Activated T-helper 2 cell treated with anti-CD3 and anti-CD28 coated beads, Interferon-gamma antibody, Interleukin-2, Interleukin-4, amounts not matched to agents 10 μg/mL and 5 μg/mL and 100 μg/mL, durations not matched to agents 14 hours and 24 hours and 36 hours (primary cell): ENCODE data around the gene C19orf33. TPM values are rescaled to one million over a fixed set of nuclear protein-coding genes. Genes with fewer than 3 reads are reported as not detected.

Source experiments
- DNase-seq: peaks from one replicate; pipeline ENCODE4 v3.0.0; 2021; ENCODE audit warnings: low spot score
- H3K27ac Mint-ChIP-seq: one replicate; pipeline ENCODE4 v1.8.0; 2021; ENCODE audit warnings: mixed read lengths
- H3K27me3 Mint-ChIP-seq: one replicate; pipeline ENCODE4 v1.8.0; 2021; ENCODE audit warnings: low read depth, mixed read lengths
- H3K36me3 Mint-ChIP-seq: one replicate; pipeline ENCODE4 v1.8.0; 2021; ENCODE audit warnings: low read depth, mixed read lengths
- H3K4me1 Mint-ChIP-seq: one replicate; pipeline ENCODE4 v1.8.0; 2021; ENCODE audit warnings: low read depth, mixed read lengths
- H3K4me3 Mint-ChIP-seq: one replicate; pipeline ENCODE4 v1.8.0; 2021; ENCODE audit warnings: low read depth, mild to moderate bottlenecking, moderate library complexity, mixed read lengths
- H3K9me3 Mint-ChIP-seq: one replicate; pipeline ENCODE4 v1.8.0; 2021; ENCODE audit warnings: mixed read lengths
- intact Hi-C: fragments of 100-400 bp; cut with micrococcal nuclease; formaldehyde crosslinking; loops from one replicate; pipeline ENCODE4 v1.15.1; 2023
- total RNA-seq: library from RNA; stranded (reverse); gene quantifications from 2 replicates; pipeline ENCODE4 v1.2.3, GENCODE V29; 2022

C19orf33 gene
- total RNA-seq, 1 donor from 2014 or later: 2.0 TPM

DNA sequence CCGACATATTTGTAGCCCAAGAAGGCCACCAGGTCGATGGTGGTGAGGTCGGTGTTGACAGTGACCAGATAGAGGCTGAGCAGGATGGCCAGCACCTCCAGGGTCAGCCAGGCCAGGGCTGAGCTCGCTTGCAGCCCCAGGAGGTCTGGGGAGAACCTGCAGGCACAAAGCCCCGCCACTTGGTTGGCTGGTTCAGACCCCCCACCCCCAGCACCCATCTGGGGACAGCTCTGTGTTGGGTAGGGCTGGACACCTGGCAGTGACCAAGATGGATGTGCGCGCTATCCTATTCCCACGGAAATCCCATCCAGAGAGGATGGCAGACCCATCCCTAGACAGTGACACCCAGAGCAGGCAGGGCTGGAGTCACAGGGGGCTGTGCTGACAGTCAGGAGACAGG is 3.5 kb downstream of the C19orf33 start:
- Mint-ChIP-seq H3K4me1 (peaks cover 3% of the 10 kb centered on the region), H3K9me3 (no peaks in the 10 kb centered on the region), H3K27me3 (no peaks in the 10 kb centered on the region), H3K27ac (no peak overlapping the region), H3K36me3 (peaks cover 35% of the 10 kb centered on the region), H3K4me3 (no peak overlapping the region)
- intact Hi-C loops: no loop called here
- no peak for DNase-seq

GRCh38 chr19:38308006-38308766 is 4.1 kb downstream of the C19orf33 start:
- Mint-ChIP-seq H3K9me3 (no peaks in the 10 kb centered on the region), H3K27me3 (no peaks in the 10 kb centered on the region), H3K36me3 (peaks cover 33% of the 10 kb centered on the region), H3K4me3 (no peak overlapping the region), H3K27ac (no peak overlapping the region), H3K4me1 (peaks cover 3% of the 10 kb centered on the region)
- DNase-seq: no peak
- intact Hi-C loops: no loop called here

- H3K27ac Mint-ChIP-seq: no peak overlapping the region
- H3K36me3 Mint-ChIP-seq: peaks cover 38% of the 10 kb centered on the region
- H3K4me1 Mint-ChIP-seq: peaks cover 8% of the 10 kb centered on the region
- H3K4me3 Mint-ChIP-seq: no peak overlapping the region
- DNase-seq: no peak
- intact Hi-C loops: no loop called here
- no peaks in the 10 kb centered on the region for H3K9me3 Mint-ChIP-seq
- no peaks in the 10 kb centered on the region for H3K27me3 Mint-ChIP-seq
Measured at GRCh38 chr19:38308926-38309614, 5.0 kb downstream of the C19orf33 start.

DNA sequence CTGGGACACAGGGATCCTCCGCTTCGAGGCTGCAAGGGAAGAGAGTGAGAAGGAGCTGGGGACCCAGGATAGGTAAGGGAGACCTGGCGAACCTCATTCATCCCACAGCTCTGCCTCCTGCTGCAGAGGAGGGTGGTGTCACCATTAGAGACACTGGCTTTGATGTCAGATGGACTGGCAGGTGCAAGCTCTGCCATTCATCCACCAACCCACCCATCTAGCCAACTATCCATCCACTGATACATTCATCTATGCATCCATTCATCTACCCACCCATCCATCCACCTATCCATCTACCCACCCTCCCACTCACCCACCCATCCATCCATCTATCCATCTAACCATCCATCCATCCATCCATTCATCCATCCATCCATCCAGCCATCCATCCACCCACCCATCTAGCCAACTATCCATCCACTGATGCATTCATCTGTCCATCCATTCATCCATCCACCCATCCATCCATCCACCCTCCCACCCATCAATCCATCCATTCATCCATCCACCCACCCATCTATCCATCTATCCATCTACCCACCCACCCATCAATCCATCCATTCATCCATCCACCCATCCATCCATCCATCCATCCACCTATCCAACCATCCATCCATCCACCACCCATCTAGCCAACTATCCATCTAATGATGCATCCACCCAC is 5.7 kb downstream of the C19orf33 start:
- intact Hi-C loops: no loop called here
- Mint-ChIP-seq H3K4me1 (peaks cover 8% of the 10 kb centered on the region), H3K4me3 (no peak overlapping the region), H3K27ac (no peak overlapping the region), H3K36me3 (peaks cover 36% of the 10 kb centered on the region), H3K9me3 (no peaks in the 10 kb centered on the region), H3K27me3 (no peaks in the 10 kb centered on the region)
- DNase-seq: no peak

- Mint-ChIP-seq H3K36me3 (peaks cover 33% of the 10 kb centered on the region), H3K27me3 (no peaks in the 10 kb centered on the region)
Measured at GRCh38 chr19:38310279-38310670, 6.2 kb downstream of the C19orf33 start.

DNA sequence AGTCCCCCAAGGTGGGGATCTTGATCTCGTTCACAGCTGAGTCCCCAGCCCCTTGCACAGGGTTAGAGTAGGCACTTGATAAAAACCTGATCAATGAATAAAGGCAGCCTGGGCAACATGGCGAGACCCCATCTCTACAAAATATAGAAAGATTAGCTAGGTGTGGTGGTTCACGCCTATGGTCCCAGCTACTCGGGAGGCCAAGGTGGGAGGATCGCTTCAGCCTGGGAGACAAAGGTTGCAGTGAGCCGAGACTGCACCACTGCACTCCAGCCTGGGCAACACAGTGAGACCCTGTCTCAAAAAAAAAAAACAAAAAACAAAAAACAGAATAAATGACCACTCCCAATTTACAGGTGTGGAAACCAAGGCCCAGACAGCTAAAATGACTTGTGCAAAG is 6.9 kb downstream of the C19orf33 start:
- H3K4me3 Mint-ChIP-seq: no peak overlapping the region
- intact Hi-C loops: no loop called here
- H3K27me3 Mint-ChIP-seq: no peaks in the 10 kb centered on the region
- H3K27ac Mint-ChIP-seq: no peak overlapping the region
- H3K4me1 Mint-ChIP-seq: peaks cover 11% of the 10 kb centered on the region
- H3K9me3 Mint-ChIP-seq: no peaks in the 10 kb centered on the region
- DNase-seq: no peak
- peaks cover 33% of the 10 kb centered on the region for H3K36me3 Mint-ChIP-seq

More at GRCh38 chr19:38310279-38310670, 6.2 kb downstream of the C19orf33 start:
- Mint-ChIP-seq H3K4me3 (no peak overlapping the region), H3K9me3 (no peaks in the 10 kb centered on the region), H3K27ac (no peak overlapping the region), H3K4me1 (peaks cover 10% of the 10 kb centered on the region)
- DNase-seq: no peak
- intact Hi-C loops: no loop called here

GRCh38 chr19:38315657-38316476 is 11.8 kb downstream of the C19orf33 start, which contains the start of gene YIF1B:
TSS of gene YIF1B (minus strand) at chr19:38315947. CDS start at chr19:38315917, 30 bp downstream.
- Mint-ChIP-seq H3K9me3 (no peaks in the 10 kb centered on the region), H3K4me1 (peaks cover 41% of the 10 kb centered on the region), H3K27ac (peak within 1 kb of the TSS; percentile 90), H3K27me3 (no peaks in the 10 kb centered on the region), H3K36me3 (peaks cover 10% of the 10 kb centered on the region), H3K4me3 (peak within 1 kb of the TSS; percentile 93)
- intact Hi-C loops: loop anchor here (1.0 to 5.0 kb wide), 6 partner anchors 20 to 536 kb away; partner anchors contain the start of genes EIF3K, MAP4K1, PSMD8 and SPINT2
- peak; percentile 94 for DNase-seq

DNA sequence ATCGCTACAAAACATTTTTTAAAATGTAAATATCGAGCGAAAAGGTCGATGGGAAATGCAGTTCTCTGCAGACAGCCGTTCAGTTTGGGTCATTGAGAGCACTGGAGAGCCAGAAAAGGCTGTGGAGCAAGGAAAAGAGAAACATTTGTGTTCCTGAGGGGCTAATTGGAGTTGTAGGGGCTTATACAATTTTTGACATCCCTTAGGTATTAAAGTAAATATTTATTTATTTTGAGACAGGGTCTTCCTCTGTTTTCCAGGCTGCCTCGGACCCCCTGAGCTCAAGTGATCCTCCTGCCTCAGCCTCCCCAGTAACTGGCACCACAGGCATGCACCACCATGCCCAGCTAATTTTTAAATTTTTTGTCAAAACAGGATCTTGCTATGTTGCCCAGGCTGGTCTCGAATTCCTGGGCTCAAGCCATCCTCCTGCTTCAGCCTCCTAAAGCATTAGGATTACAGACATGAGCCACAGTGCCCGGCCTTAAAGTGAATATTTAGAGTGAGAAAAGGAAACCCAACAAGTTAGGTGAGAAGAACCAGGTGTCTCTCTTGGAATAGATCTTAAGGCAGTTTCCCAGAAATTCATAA is 12.5 kb downstream of the C19orf33 start:
- Mint-ChIP-seq H3K27me3 (no peaks in the 10 kb centered on the region), H3K36me3 (peaks cover 17% of the 10 kb centered on the region), H3K4me1 (peaks cover 47% of the 10 kb centered on the region), H3K4me3 (peak overlapping the region; percentile 84), H3K9me3 (no peaks in the 10 kb centered on the region), H3K27ac (peak overlapping the region; percentile 89)
- intact Hi-C loops: loop anchor here (1.0 to 5.0 kb wide), 6 partner anchors 20 to 536 kb away; partner anchors contain the start of genes EIF3K, MAP4K1, PSMD8 and SPINT2
- no peak for DNase-seq

DNA sequence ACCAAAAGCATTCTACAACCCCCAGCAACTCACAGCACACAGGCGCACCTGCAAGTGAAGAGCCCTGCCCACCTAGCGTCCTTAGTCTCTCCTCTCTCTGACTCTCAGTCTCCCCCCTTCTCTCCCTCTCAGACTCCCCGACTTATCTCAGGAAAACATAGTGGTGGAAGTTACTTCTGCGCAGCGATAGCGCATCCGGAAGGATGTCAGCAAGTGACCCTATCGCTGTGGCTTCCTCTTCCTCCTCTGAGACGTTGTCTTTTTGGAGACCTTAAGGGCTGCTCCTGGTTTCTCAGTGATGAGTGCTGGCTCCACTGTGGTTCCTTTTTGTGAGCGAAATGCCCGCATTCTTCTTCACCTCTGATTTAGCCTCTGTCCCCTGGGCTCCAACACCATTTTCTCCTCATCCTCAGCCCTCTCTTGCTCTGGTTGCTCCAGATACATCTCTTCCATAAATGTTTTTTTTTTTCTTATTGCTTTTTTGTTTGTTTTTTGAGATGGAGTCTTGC is 13.1 kb downstream of the C19orf33 start:
- Mint-ChIP-seq H3K9me3 (no peaks in the 10 kb centered on the region), H3K4me1 (peaks cover 53% of the 10 kb centered on the region), H3K4me3 (peak overlapping the region; percentile 84), H3K36me3 (peaks cover 23% of the 10 kb centered on the region), H3K27me3 (no peaks in the 10 kb centered on the region), H3K27ac (peak overlapping the region; percentile 89)
- peak; percentile 46 for DNase-seq
- intact Hi-C loops: loop anchor here (2.0 to 5.0 kb wide), 4 partner anchors 52 to 535 kb away; partner anchors contain the start of genes EIF3K, MAP4K1 and SPINT2

DNA sequence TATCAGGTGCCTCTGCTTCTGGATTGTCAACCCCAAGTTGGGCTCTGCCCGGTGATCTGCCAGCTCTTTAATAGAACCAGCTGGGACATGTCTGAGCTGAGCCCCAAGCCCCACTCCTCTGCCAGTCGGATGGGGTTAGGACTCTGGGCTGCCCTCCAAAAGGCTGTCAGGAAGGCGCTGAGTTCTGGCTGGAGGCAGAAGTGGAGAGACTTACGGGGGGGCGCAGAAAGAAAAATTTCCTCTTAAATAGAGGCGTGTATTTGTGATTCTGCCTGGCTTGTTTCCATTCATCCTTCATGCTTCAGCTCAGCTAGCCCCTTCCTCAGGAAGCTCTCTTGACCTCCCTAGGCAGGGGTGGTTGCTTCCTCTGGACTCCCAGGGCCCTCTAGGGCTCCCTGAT is 14.6 kb downstream of the C19orf33 start:
- Mint-ChIP-seq H3K4me1 (peaks cover 49% of the 10 kb centered on the region), H3K27ac (peak overlapping the region; percentile 30), H3K4me3 (peak overlapping the region; percentile 86), H3K36me3 (peaks cover 17% of the 10 kb centered on the region), H3K9me3 (no peaks in the 10 kb centered on the region), H3K27me3 (no peaks in the 10 kb centered on the region)
- DNase-seq: no peak
- intact Hi-C loops: loop anchor here (5.0 kb wide), 3 partner anchors 86 to 534 kb away; partner anchors contain the start of genes EIF3K and MAP4K1

GRCh38 chr19:38319421-38320258 is 15.6 kb downstream of the C19orf33 start, which contains the start of gene KCNK6:
TSS of gene KCNK6 (plus strand) at chr19:38319845. CDS start at chr19:38319951, 106 bp downstream.
- H3K4me1 Mint-ChIP-seq: peaks cover 46% of the 10 kb centered on the region
- H3K4me3 Mint-ChIP-seq: peak within 1 kb of the TSS; percentile 86
- DNase-seq: peak; percentile 49
- peak within 1 kb of the TSS; percentile 49 for H3K27ac Mint-ChIP-seq
- peaks cover 20% of the 10 kb centered on the region for H3K36me3 Mint-ChIP-seq
- H3K27me3 Mint-ChIP-seq: no peaks in the 10 kb centered on the region
- intact Hi-C loops: loop anchor here (1.0 to 5.0 kb wide), 4 partner anchors 55 to 533 kb away; partner anchors contain the start of genes EIF3K, MAP4K1 and PSMD8
- no peaks in the 10 kb centered on the region for H3K9me3 Mint-ChIP-seq
